ENCODE results near the gene C4orf50.
"Not testable (repeated sequence)": the region's sequence is repeated elsewhere in the genome, so short reads cannot be mapped to it uniquely, and the experiment has no call there.

Gene C4orf50

DNA sequence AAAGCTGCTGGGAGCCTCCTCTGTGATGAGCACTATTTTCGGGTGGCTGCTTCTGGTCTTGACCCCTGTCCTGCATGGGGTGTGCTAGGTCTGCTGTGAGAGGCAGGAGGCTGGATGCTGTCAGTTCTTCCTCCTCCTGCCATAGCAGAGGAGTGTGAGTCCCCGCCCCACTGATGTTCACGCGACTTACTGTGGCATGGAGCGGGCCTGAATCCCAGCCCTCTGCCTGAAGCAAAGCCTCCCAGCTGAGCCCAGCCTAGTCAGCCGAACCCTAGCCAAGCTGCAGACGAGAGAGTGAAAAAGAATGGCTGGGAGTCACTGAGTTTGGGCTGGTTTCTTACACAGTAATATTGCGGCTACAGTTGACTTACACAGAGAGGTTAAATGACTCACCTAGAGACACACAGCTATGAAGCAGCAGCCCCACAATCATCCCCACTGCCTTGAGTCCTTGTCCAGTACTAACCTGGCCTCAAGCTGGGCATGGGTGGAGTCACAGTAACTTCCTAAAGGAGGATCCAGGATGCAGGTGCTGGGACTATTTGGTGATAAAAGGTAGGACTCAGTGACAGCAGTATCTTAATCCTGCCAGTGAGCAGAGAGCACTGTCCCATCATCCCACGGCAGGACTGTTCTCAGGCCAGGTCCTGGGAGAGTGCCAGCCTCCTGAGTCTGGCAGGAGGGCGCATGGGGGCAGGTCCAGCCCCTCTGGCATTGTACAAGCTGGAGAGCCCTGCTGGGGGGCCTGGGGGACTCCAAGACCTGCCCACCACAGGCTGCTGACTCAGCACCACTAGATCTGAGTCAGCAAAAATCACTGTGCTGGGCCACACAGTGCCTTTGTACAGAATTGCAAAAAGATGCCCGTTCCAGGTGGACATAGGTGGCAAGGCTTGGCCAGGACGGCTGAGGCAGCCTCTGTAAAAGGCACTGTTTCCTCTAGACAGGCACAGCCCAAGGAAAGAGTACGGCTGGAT, 65.0 kb downstream of the C4orf50 start:
- no peak for DNase-seq

DNA sequence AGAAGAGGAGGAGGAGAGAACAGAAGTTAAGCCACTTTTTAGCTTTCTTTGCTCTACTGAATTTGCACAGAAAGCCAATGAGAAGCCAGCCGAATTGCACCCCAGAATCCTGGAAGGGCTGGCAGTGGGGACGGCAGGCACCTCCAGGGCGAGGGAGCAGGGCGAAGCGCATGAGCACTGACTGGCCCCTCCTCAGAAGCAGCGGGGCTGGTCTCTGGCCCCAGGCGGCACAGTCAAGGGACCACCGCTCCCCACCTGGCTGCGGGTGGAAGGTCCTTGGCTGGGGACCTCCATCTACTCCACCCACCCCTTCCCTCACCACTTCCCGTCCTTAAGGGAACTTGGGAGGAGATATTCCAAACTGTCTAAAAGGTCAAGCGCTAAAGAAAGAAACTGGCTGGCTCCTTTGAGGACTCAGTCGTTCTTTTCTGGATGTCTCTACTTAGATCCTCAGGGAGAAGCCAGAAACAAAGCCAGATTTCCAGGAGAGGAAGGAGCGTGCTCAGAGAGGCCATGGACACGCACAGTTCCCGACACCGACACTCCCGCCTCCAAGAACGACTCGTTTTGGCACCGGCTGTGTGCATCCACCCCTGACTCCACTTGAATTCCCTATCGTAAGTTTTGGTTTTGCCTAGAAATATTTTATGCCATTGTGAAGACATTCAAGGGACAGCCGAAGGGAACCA, 65.8 kb downstream of the C4orf50 start:
- no peak for DNase-seq

DNA sequence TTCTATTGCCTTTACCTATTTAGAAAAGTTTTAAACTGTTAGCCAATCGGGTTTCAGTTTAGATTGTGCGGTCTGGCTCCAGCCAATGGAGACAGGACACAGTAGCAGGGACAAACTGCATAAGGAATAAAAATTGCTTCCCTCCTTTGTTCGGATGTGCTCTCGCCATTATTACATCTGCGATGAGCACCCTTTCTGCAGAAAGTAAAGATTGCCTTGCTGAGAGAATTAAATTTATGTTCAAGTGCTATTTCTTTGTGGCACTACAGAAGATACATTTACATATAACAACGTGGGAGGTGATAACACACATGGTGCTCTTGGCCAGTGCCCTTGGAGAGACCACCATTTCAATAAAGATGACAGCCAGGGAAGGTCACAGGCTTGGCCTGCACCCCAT, 71.6 kb downstream of the C4orf50 start:
- DNase-seq = not testable (repeated sequence)

DNA sequence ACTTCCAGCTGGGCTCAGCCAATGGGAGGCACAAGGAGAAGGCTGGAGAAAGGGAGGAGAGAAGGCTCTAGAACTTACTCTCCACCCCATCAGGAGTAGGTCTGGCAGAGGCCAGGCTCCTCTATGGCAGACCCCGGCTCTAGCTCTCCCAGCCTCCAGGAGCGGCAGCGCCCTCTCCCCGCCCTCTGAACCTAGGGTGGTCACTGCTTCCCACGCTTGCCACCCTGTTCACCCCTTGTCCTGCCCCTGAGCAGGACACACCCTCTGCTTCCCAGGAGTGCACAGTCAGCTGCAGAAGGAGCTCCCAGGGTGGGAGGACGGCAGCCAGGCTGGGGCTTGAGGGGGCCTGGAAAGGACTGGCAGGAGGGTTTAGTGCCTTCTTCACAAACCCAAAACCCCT, 72.3 kb downstream of the C4orf50 start:
- DNase-seq = no peak

DNA sequence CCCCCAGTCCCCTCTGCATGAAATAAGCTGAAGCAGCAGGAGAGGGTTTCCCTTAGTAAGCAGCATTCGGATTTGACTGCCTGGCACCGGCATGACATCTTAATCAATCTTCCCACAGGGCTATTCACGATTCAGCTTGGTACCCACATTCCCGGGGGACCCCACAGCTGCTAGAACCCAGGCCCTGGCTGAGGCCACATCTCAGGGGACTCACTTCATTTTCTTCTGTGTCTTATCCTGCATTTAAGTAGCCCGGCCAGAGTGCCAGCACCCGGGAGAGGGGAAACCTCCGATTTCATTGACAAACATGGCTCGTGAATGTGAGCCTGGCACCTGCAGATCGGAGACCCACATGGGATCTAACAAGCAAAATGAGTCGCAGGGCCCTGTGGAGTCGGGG, 73.1 kb downstream of the C4orf50 start:
- no peak for DNase-seq

DNA sequence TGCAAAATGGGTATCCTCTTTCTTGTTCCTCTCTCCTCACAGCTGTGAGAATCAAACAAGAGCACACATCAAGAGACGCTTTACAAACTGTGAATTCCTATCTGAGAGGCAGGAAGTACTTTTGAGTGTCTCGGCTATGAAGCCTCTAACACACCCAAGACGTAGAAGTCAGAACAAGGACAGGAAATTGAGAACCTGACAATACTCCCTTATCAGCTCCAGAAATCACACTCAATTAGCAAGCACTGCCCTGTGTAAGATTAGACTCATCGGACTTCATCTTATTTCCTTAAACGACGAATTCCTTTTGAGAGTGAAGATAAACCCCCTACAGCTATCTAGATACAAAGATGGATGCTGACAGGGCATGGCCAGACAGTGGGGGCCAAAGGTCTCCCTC, 74.7 kb downstream of the C4orf50 start:
- no peak for DNase-seq

DNA sequence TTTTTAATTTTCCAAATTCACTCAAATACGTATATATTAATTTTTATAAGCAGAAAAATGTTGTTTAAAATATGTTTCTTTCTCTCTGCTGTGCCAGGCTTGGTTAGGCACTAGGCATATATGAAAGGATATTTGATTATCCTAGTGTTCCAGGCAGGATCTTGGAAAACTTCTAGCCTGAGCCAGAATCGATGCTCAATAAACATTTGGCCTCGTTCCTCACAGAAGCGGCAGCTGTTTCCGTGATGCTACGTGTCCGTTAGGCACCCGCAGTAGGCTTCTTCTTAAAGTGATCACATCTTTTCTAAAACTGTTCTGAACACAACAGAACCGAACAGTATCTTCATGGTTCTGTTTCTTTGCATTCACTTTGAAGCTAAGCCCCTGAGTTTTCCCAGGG, 75.3 kb downstream of the C4orf50 start:
- DNase-seq = no peak

DNA sequence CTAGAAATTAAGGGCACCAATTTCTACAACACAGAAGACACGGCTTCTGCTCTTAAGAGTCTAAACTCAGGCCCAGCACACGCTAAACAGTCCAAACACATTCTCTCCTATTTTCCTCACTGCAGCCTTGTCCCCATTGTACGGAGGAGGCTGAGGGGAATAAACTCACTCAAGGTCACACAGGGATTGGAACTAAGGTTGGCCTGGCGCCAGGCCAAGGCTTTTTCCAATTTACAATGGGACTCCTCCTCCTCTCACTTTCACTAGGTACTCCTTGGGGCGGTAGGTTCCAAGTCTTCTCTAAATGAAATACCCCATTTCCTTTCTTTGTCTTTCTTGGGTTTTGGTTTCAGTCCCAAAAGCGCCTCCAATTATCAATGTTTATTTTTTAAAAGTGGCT, 76.6 kb downstream of the C4orf50 start:
- DNase-seq = no peak

DNA sequence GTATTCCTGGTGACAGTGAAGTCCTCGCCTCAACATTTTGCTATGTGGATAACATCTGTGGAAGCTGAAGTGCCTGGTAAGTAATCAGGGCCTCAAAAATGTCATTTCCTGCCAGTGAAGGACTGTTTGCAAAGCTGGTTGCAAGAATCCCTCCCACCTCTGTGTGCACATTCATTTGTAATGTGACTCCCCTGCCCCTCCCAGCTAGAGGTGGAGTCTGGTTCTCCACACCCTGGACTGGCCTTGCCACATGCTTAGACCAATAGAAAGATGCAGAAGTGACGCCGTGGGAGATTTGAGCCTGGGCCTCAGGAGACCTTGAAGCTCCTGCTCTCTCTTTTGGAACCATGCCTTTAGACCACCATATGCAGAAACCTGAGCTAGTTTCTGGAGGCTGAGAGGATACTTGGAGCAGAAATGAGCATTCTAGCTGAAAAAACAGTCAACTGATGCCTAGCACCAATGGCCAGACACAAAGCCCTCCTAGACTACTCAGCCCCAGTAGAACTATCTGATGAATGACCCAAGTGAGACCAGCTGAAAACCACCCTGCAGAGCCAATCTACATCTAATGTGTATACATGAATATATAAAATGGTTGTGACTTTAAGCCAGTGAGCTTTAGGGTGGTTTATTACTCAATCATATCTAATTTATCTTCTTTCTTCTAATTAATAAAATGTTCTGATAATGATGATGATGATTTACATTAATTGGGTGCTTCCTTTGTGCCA, 77.6 kb downstream of the C4orf50 start:
- no peak for DNase-seq

DNA sequence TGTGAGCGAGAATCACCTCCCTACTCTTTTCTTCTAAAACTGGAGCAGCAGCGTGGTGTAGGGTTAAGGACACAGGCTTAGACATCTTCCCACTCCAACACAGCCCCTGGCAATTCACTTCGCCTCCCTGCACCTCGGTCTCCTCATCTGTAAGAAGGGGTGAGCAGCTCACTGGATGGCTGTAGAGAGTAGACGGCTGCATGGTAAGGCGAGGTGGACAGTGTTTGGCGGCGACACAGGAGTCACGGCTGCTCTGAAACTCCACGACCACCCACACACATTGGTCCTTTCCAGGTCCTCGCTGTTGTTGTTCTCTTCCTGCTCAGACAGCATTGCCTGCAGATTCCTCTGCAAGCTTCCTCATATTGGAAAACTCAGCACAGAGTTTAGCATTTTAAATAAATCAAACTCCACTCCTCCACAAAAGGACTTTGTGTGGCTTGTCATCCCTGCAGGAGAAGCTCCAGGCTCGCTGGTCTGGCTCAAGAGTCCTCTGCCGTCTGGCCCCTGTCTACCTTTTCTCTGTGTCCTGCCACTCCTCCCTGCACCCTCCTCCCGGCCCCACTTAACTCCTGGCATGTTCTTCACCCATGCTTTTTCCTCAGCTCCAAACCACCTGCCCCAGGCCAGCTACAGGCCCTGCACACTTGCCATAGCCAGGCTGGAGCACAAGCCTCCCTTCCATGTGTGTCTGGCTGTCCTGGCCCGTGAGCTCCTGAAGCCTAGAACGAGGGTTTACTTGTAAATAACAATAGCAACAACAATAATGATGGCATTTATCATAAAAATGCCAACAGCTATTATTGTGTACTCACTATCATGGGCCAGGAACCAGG, 84.0 kb downstream of the C4orf50 start:
- peak in 1 of 58 donors; percentile 3 for DNase-seq

DNA sequence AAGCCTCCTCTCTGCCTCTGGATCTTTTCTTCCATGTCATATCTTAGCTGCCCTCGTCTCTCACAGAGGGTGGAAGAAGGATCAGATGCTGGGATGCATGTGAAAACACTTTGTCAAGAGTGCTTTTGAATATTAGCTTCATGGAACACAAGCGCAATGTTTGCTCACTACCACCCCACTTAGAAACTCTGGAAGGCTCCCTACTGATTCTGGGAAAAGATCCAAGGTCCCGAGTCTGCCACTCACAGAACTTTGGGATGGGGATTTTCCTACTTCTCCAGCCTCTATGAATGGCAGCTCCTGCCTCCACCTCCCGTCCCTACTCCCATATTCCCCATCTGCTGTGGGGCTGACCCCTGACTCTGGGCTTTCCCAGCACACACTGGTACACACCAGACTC, 85.1 kb downstream of the C4orf50 start:
- peak in 3 of 58 donors; percentile 16 to 19 (median 17) for DNase-seq

DNA sequence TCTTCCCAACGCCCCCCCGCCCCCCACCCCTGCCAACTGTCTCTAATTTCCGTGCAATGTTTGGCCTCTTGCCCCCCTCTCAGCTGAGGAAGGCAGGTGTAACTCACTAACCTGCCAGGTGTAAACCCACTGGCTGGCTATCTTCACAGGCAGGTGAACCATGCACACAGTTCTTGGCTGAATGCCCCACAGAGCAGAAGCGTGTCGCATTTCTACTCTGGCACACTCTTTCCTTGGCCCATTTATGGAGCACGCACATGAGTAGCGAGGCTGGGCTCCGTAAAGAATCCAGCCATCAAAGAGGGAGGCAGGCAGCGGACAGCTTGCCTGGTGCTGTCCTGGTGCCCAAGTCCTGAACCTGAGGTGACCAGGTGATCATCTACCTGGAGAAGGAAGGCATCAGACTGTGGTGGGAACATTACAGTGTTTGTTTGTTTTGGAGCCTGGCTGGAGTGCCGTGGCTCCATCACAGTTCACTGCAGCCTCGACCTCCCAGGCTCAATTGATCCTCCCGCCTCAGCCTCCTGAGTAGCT, 86.1 kb downstream of the C4orf50 start:
- DNase-seq = no peak

DNA sequence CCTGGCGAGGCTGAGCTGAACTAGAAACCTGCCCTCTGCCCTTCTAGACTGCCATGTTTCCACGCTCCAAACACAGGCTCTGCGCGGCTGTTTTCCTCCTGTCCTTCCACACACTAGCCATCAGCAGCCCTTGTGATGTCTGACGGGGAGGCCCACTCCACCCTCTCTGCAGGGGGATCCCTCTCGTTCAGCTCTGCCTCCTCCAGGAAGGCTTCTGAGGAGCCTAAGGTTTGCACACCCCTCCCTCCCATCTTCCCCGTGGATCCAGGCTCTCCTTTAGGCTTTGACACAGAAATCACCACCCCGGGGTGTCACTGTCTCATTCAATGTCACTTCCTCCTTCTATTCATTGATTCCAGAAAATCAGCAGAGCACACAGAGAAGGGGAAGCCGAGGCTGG, 86.7 kb downstream of the C4orf50 start:
- DNase-seq = no peak

DNA sequence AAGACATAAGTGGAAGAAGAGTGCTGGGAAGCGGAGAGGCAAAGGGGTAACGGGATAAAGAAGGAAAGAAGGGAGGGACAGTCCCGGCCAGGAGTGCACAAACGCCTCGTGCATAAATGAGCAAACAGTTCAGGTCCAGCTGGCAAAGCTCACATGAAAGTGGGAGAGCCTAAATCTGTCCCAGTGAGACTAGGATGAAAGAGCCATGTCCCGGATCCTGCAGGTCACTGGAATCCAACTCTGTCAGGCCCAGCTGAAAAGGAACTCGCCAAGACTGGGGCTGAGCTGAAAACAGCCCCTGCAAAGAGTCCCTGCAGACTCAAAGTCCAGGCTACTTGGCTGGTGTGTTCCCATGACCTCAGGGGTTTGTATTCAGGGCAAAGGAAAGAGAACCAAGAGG, 87.4 kb downstream of the C4orf50 start:
- peak in 2 of 58 donors; percentile 7 to 10 for DNase-seq

DNA sequence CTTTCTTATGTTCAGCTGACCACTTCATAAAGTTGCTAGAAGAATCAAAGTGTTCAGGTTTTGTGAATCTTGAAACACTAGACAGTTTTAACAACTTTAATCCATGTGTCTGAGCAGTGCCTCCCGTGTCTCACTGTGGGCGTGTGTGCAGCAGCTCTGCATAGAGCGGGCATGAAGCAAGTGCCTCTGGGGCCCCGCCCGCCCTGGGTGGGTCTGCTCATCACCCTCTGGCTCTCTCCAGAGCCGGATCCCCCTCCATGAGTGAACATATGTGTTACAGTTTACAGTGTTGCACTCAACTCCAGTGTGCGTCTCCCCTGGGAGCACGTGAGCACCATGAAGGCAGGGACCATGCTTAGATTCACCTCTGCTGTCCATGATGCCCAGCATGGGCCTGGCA, 87.8 kb downstream of the C4orf50 start:
- DNase-seq = no peak

DNA sequence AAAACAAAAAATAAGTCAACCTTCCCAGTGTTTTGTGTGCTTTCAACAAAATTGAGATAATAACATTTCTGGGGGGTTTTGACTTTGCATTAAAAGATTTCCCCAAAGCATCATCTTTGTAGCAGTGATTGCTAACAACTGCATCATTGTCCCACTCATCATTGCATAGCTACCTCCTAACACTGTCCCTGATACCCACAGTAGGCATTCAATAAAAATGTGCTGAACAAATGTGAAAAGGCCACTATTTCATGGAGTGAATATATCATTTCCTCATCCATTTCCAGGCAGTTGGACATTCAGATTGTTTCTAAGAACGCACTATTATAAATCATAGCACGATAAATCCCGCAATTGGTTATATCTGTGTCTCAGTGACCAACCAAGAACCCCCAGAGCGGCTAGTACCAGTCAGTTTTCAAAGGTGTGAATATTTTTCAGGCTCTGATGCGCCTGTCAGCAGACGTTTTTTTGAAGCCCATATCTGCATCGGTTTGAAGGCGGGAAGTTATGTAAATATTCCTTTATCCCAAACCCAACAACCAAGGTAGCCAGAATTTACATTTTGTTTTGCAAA, 89.3 kb downstream of the C4orf50 start:
- DNase-seq = no peak

DNA sequence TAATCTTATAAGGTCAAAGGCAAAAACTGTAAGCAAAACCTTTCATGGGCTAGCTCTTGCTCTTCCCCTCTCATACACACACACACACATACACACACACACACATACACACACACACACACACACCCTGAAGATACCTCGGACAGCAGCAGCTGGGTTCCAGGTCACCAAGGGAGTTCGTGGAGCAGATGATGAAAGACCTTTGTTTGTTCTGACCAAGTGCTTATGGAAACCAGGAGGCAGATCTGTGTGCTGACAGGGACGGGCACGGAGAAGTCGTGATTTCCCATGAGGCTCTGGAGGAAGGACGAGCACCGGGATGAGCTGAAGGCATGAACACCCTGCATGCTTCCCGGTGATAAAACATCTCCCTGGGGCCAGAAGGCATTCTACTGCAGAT, 90.0 kb downstream of the C4orf50 start:
- no peak for DNase-seq

DNA sequence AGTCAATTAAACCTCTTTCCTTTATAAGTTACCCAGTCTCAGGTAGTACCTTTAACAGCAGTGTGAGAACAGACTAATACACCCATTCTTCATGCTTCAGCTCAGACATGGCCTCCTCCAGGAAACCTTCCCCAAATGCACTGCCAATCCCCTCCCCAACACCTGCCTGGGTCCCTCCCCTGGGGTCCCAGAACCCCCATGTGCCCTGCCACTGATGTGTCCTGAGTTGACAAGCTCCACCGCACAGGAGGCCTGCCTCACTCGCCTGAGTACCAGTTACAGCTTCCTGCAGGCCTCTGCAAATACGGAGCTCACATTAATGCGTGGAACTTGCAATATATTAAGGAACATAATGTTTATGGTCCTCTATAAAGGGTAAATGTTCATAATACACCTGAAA, 90.5 kb downstream of the C4orf50 start:
- no peak for DNase-seq

DNA sequence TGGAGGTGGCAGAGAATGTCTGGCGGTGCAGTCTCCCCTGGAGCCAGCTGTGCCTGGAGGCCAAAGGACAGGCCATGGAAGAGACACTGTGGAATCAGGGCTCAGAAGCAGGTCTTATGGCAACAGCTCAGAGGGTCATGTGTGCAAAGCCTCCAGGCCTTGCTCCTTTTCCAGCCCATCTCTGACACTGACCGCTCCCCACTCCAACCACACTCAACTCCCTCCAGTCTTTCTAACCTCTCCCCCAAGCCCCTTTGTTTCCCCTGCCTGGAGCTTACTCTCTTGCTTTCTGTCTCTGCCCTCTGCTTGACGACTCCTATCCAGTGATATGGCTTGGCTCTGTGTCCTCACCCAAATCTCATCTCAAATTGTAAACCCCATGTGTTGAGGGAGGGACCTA, 91.1 kb downstream of the C4orf50 start:
- DNase-seq = no peak

DNA sequence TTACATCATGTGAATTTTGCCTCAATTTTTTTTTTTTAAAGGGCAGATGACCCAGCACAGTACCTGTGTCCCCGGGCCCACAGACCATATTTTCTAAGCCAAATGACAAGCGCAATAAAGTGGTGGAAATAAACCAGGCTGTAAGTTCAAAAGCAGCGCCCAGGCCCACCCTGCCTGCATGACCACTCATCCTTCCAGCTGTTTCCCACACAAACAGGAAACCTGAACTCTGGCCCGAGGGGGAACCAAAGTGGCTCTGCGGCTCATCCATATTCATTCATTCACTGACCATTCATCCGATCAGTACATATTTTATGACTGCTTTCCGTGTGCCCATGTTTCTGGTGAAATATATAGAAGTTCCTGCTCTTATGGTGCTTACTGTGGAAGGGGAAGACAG, 91.6 kb downstream of the C4orf50 start:
- no peak for DNase-seq
